HCT116 (cell line): ENCODE measurements around the gene SYNDIG1. TPM values are rescaled to one million over a fixed set of nuclear protein-coding genes. Genes with fewer than 3 reads are reported as not detected.

Experiments
- ATAC-seq: fragments of 200-7000 bp; cut with Tn5 transposase; 2 replicates; pipeline ENCODE4 v1.9.1; 2020; ENCODE audit warnings: mild to moderate bottlenecking, moderate library complexity
- BruUV-seq: library from RNA; stranded (reverse); fragments of 400-500 nt; replicated peaks from 2 replicates; lab custom pipeline; 2021; lab: Mats Ljungman, UMichigan
- CTCF ChIA-PET: fragments of 300-600 bp; sonication (Branson Sonifier 250); formaldehyde crosslinking; loops from one replicate; lab custom pipeline; 2021; ENCODE audit warnings: antibody characterized with exemption; lab: Charles Lee
- POLR2A ChIA-PET: fragments of 300-600, 350-600 bp; sonication (Branson Sonifier 250); formaldehyde crosslinking; loops from one replicate; lab custom pipeline; 2021; ENCODE audit warnings: antibody characterized with exemption; lab: Charles Lee
- RAD21 ChIA-PET, 2 experiments: fragments of 300-600 bp; sonication (Branson Sonifier 250); formaldehyde crosslinking; loops; one replicate each; lab custom pipeline; 2023; ENCODE audit warnings: low total read pairs in 2 of 2; ENCODE audit not compliant: uncharacterized antibody in 2 of 2, unreplicated experiment in 2 of 2, low non-redundant PET in 1 of 2; lab: Charles Lee
- DNase-seq: peaks from one replicate; pipeline ENCODE4 v3.0.0-alpha.2; 2010; ENCODE audit warnings: low read depth, low spot score
- H2AFZ ChIP-seq: fragments of 200-600 bp; shearing (Covaris generic), sonication (generic); 2 replicates; pipeline ENCODE4 v1.6.1; 2017; ENCODE audit warnings: low read depth, mixed run types, mixed read lengths, antibody characterized with exemption, low read length; ENCODE audit not compliant: poor library complexity, severe bottlenecking
- H3K27ac ChIP-seq: 2 replicates; pipeline ENCODE4 v1.5.1; 2012; ENCODE audit warnings: low read depth, low read length
- H3K27me3 ChIP-seq: fragments of 200-600 bp; sonication (generic); 2 replicates; pipeline ENCODE4 v1.6.1; 2016; ENCODE audit warnings: mixed run types, low read length, mixed read lengths; ENCODE audit not compliant: insufficient read depth
- H3K36me3 ChIP-seq, 2 experiments: fragments of 200-500 bp in 1 of 2; fragments of 200-600 bp in 1 of 2; sonication (Bioruptor generic) in 1 of 2; sonication (generic) in 1 of 2; 2 replicates each; pipeline versions ENCODE4 v1.5.1 to v1.6.1; 2014 to 2016; ENCODE audit warnings: low read length in 2 of 2, inconsistent platforms in 1 of 2, mixed read lengths in 1 of 2, mixed run types in 1 of 2; ENCODE audit not compliant: insufficient read depth in 2 of 2, control insufficient read depth in 1 of 2
- H3K4me1 ChIP-seq, 2 experiments: fragments of 200-600 bp in 1 of 2; sonication (generic) in 1 of 2; 2 replicates each; pipeline versions ENCODE4 v1.5.1 to v1.6.1; 2012 to 2017; ENCODE audit warnings: low read length in 2 of 2, inconsistent platforms in 1 of 2, mild to moderate bottlenecking in 1 of 2, mixed read lengths in 1 of 2, mixed run types in 1 of 2, moderate library complexity in 1 of 2; ENCODE audit not compliant: insufficient read depth in 2 of 2, control insufficient read depth in 1 of 2
- H3K4me2 ChIP-seq: fragments of 200-600 bp; sonication (generic); 2 replicates; pipeline ENCODE4 v1.6.1; 2017; ENCODE audit warnings: mixed run types, low read length, mixed read lengths
- H3K4me3 ChIP-seq, 2 experiments: fragments of 200-600 bp in 1 of 2; sonication (generic) in 1 of 2; replicated peaks in 1 of 2; 2 replicates each; pipeline ENCODE4 v1.5.1; 2011 to 2016; ENCODE audit warnings: low read length in 2 of 2, control low read depth in 1 of 2, low read depth in 1 of 2, mild to moderate bottlenecking in 1 of 2, mixed read lengths in 1 of 2, mixed run types in 1 of 2
- H3K79me2 ChIP-seq: fragments of 200-600 bp; sonication (generic); 2 replicates; pipeline ENCODE4 v1.6.1; 2017; ENCODE audit warnings: mild to moderate bottlenecking, mixed run types, low read length, moderate library complexity, mixed read lengths; ENCODE audit not compliant: insufficient read depth
- H3K9ac ChIP-seq: fragments of 200-600 bp; sonication (generic); 2 replicates; pipeline ENCODE4 v1.6.1; 2016; ENCODE audit warnings: low read length, mixed read lengths
- H3K9me2 ChIP-seq: fragments of 200-600 bp; sonication (generic), shearing (Covaris generic); 2 replicates; pipeline ENCODE4 v1.6.1; 2017; ENCODE audit warnings: mixed run types, mild to moderate bottlenecking, moderate library complexity; ENCODE audit not compliant: insufficient read depth
- H3K9me3 ChIP-seq, 2 experiments: fragments of 200-500 bp in 1 of 2; fragments of 200-600 bp in 1 of 2; sonication (Bioruptor generic) in 1 of 2; sonication (generic) in 1 of 2; 2 replicates each; pipeline ENCODE4 v1.6.1; 2014 to 2017; ENCODE audit warnings: low read length in 2 of 2, mixed read lengths in 2 of 2, inconsistent platforms in 1 of 2, low read depth in 1 of 2, mild to moderate bottlenecking in 1 of 2, mixed run types in 1 of 2, moderate library complexity in 1 of 2; ENCODE audit not compliant: control insufficient read depth in 1 of 2, insufficient read depth in 1 of 2
- H4K20me1 ChIP-seq: fragments of 200-600 bp; sonication (generic), shearing (Covaris generic); 2 replicates; pipeline ENCODE4 v1.6.1; 2017; ENCODE audit warnings: mixed run types, mild to moderate bottlenecking, moderate library complexity; ENCODE audit not compliant: insufficient read depth
- SIN3A ChIP-seq: IDR thresholded peaks from 2 replicates; pipeline ENCODE4 v1.6.1; 2012; ENCODE audit warnings: low read depth
- TCF7L2 ChIP-seq: IDR thresholded peaks from 2 replicates; pipeline ENCODE4 v1.7.0; 2011; ENCODE audit warnings: borderline replicate concordance, inconsistent platforms; ENCODE audit not compliant: insufficient read depth, insufficient read length; ENCODE audit errors: extremely low read depth
- intact Hi-C: fragments of 100-400 bp; cut with micrococcal nuclease; formaldehyde crosslinking; loops from 2 replicates; pipeline ENCODE4 v1.10.0; 2022
- total RNA-seq: library from RNA; stranded (reverse); gene quantifications from one replicate; pipeline ENCODE4 v1.2.1, GENCODE V29; 2021; ENCODE audit not compliant: unreplicated experiment
- TF ChIP-seq, protein P1 (sequence below): IDR thresholded peaks from 2 replicates; pipeline ENCODE4 v1.6.1; 2012; ENCODE audit warnings: low read depth

SYNDIG1 gene
- total RNA-seq, 1 experiment from 2014 or later: not detected

GRCh38 chr20:24648481-24648880 lies 179.1 kb downstream of the SYNDIG1 start (continued):
- TF ChIP-seq, protein P1, sequence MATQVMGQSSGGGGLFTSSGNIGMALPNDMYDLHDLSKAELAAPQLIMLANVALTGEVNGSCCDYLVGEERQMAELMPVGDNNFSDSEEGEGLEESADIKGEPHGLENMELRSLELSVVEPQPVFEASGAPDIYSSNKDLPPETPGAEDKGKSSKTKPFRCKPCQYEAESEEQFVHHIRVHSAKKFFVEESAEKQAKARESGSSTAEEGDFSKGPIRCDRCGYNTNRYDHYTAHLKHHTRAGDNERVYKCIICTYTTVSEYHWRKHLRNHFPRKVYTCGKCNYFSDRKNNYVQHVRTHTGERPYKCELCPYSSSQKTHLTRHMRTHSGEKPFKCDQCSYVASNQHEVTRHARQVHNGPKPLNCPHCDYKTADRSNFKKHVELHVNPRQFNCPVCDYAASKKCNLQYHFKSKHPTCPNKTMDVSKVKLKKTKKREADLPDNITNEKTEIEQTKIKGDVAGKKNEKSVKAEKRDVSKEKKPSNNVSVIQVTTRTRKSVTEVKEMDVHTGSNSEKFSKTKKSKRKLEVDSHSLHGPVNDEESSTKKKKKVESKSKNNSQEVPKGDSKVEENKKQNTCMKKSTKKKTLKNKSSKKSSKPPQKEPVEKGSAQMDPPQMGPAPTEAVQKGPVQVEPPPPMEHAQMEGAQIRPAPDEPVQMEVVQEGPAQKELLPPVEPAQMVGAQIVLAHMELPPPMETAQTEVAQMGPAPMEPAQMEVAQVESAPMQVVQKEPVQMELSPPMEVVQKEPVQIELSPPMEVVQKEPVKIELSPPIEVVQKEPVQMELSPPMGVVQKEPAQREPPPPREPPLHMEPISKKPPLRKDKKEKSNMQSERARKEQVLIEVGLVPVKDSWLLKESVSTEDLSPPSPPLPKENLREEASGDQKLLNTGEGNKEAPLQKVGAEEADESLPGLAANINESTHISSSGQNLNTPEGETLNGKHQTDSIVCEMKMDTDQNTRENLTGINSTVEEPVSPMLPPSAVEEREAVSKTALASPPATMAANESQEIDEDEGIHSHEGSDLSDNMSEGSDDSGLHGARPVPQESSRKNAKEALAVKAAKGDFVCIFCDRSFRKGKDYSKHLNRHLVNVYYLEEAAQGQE: no peak
- TF ChIP-seq SIN3A: no peak
- TF ChIP-seq, all 23 proteins: peak for 0

DNA sequence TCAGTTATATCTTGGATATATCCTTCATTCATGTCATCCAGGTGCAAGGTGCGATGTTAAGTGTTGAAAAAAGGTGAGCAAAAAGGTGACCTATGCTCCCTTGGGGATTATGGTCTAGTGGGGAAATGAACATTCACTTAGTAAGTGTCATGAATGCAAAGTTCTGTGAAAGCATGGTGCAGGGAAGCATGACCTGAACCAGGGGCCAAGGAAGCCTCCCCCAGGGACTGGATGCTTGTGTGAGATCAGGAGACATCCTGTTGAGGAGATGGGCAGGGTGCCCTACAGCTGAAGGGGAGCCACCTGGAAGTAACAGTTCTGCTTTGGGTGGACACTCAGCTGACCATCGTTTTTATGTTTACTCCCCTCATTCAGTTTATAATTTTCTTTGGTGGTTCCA lies 179.5 kb downstream of the SYNDIG1 start:
- Histone ChIP-seq H3K4me2 (no peak overlapping the region), H3K9ac (no peak overlapping the region), H2AFZ (no peak overlapping the region), H3K27ac (no peak overlapping the region), H3K4me1 (peaks cover 6 to 31% of the 10 kb centered on the region in 2 experiments), H3K27me3 (peaks cover 24% of the 10 kb centered on the region; the same call in 1 of the 2 replicates), H4K20me1 (no peaks in the 10 kb centered on the region), H3K79me2 (no peaks in the 10 kb centered on the region), H3K4me3 (no peak overlapping the region), H3K9me3 (no peaks in the 10 kb centered on the region), H3K36me3 (no peaks in the 10 kb centered on the region), H3K9me2 (no peaks in the 10 kb centered on the region)
- no TSS peak for BruUV-seq
- DNase-seq (no peak), ATAC-seq (no peak)
- ChIA-PET POLR2A (no interaction called here), RAD21 (no interaction called here), CTCF (no interaction called here)
- intact Hi-C loops: no loop called here
- no peak for TF ChIP-seq TCF7L2
